Heart right ventricle (tissue), 16 donors: ENCODE results near the gene HOXA3. TPM values are rescaled to one million over a fixed set of nuclear protein-coding genes. Genes with fewer than 3 reads are reported as not detected.
A peak's percentile ranks its signal among the peaks of the same experiment; 100 is the strongest.

Source experiments
- ATAC-seq, 8 donors: fragments of 200-7000 bp; cut with Tn5 transposase; one replicate each; pipeline ENCODE4 v1.9.1; 2020; ENCODE audit warnings: mild to moderate bottlenecking in 8 of 8, moderate library complexity in 8 of 8, moderate number of reproducible peaks in 1 of 8
- DNase-seq, 2 donors: peaks; one replicate each; pipeline ENCODE4 v3.0.0-alpha.2; 2020
- H3K27ac ChIP-seq, 10 donors: fragments of 200-600 bp; sonication (generic) in 2 of 10; one replicate each; pipeline versions ENCODE4 v1.5.0 to v1.8.0; 2020 to 2022; ENCODE audit warnings: mild to moderate bottlenecking in 3 of 10
- H3K27me3 ChIP-seq, 7 donors: fragments of 200-600 bp; one replicate each; pipeline ENCODE4 v1.8.0; 2021 to 2022; ENCODE audit warnings: mild to moderate bottlenecking in 2 of 7
- H3K36me3 ChIP-seq, 9 donors: fragments of 200-600 bp; sonication (generic) in 1 of 9; one replicate each; pipeline versions ENCODE4 v1.5.0 to v1.8.0; 2020 to 2022; ENCODE audit warnings: mild to moderate bottlenecking in 2 of 9
- H3K4me1 ChIP-seq, 9 donors: fragments of 200-600 bp; sonication (generic) in 1 of 9; one replicate each; pipeline versions ENCODE4 v1.5.0 to v1.8.0; 2020 to 2022; ENCODE audit warnings: mild to moderate bottlenecking in 4 of 9
- H3K4me3 ChIP-seq, 10 donors: fragments of 200-600 bp; sonication (generic) in 2 of 10; one replicate each; pipeline versions ENCODE4 v1.5.0 to v1.8.0; 2020 to 2022; ENCODE audit warnings: mild to moderate bottlenecking in 7 of 10, moderate library complexity in 2 of 10
- H3K9me3 ChIP-seq, 11 donors: fragments of 200-600 bp in 10 of 11; sonication (generic) in 2 of 11; one replicate each; pipeline versions ENCODE4 v1.5.0 to v1.8.0; 2013 to 2022; ENCODE audit warnings: mild to moderate bottlenecking in 2 of 11, control low read depth in 1 of 11, moderate library complexity in 1 of 11
- WGBS, 2 donors: extraction: QIAGEN DNeasy Blood & Tissue Kit; methylation state at CpG; one replicate each; pipeline ENCODE4 v1.1.7; 2013; ENCODE audit warnings: inconsistent platforms in 1 of 2; 5-methylcytosine and 5-hydroxymethylcytosine counted together
- intact Hi-C, 10 donors: fragments of 100-400 bp; cut with DNase I; formaldehyde crosslinking; loops; one replicate each; pipeline versions ENCODE4 v1.11.1 to v1.14.2; 2022
- polyA plus RNA-seq, 2 donors: library from polyadenylated mRNA; stranded (reverse); fragments of 200-250 nt; gene quantifications; one replicate each; pipeline ENCODE4 v1.2.3, GENCODE V29; 2013
- total RNA-seq, 10 donors: library from RNA; stranded (reverse); fragmentation: NEBNext Ultra II Directional in 3 of 10; extraction: Animal tissue kit (Norgen Biotek cat#: 25700) in 3 of 10; gene quantifications; one replicate each; pipeline versions ENCODE4 v1.2.1 to v1.2.4, GENCODE V29; 2021 to 2023
- TF ChIP-seq, protein P1 (sequence below), 9 donors: fragments of 200-600 bp; sonication (generic) in 2 of 9; IDR thresholded peaks; one replicate each; pipeline versions ENCODE4 v1.5.0 to v1.8.0; 2021 to 2022; ENCODE audit warnings: antibody characterized with exemption in 9 of 9, mild to moderate bottlenecking in 5 of 9, moderate library complexity in 1 of 9
- donor health status: Arrhythmogenic right ventricular cardiomyopathy.
- donor health status: ischemic (EF 13 %, LVEDD 7.1; RV severe dilation, severe dysfunction).
- donor health status: healthy with polysubstance abuse.
- donor health status: DM: no; HTN: yes; CAD: no.
- donor health status: DM: no; HTN: no; CAD: no.
- donor health status: ischemic (EF 25% LVEDD 6.9; RV normal size, moderate dysfunction).
- donor health status: ischemic (EF 25% LVEDD 5.7; RV mildly dilated, moderate dysfunction).
- donor health status: healthy.
- donor health status: DM: yes; HTN: yes; CAD: no.
- donor health status: Ischemic cardiomyopathy.
- donor health status: ischemic (EF 35%, LVEDD 5.7; RV mildly dilated, moderate dysfunction).
- donor health status: nonischemic (EF 11% LVEDD 7.7; RV severe dilation, severe dysfunction).
- donor health status: DM: yes; HTN: yes; CAD: no.
- donor health status: PGD.
- donor health status: ischemic (EF 29% LVEDD 5.4; RV normal size, mild dysfunction).
- donor health status: nonischemic (EF 23%, LVEDD 6.1; RV moderate dilation, normal function).

HOXA3 gene
- total and polyA plus RNA-seq, 12 donors = 0.11 to 1.5 (median 0.24) TPM; not detected in 2

DNA sequence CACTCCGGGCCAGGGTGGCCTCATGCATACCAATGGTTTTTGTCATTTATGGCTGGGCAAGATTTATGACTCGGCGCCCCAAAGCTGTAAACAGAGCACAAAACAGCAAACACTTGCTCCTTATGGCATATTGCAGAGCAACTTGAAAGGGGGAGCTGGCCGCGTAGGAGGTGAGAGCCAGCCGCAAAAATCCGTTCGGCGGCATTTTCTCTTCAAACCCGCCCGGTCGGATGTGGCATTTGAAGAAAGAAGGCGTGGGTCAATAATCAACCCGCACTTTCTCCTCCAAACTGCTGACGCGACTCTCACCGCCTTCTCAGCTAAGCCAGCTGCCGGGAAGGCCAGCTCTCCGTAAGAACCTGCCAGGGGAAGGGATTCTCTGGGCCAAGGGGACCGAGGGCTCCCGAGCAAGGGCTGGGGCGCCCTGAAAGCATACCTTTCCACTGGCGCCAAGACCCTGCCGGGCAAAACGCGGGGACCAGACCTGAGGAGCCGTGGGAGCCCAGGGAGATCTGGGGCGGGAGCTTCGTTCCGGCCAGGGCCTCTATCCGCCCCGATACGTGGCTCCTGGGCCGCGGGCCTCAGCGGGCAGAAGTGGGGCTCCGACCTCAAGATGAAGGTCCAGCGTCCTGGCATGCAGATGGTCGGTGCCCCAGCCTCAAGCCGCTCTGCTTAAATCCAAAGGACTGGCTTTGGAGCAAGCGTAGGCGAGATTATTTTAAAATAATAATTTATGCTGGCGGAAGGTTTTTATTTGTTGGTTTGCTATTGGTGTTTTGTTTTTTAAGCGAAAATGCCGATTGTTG is 37.0 kb downstream of the HOXA3 start:
- ATAC-seq (no peak), DNase-seq (no peak)
- intact Hi-C loops = no loop called here
- H3K4me1 ChIP-seq = peaks cover 0 to 22% (median 6%) of the 10 kb centered on the region in 9 donors
- peak overlapping the region in 5 of 10 donors; percentile 11 to 82 (median 64) for H3K27ac ChIP-seq
- H3K36me3 ChIP-seq = no peaks in the 10 kb centered on the region
- H3K27me3 ChIP-seq = peaks cover 18 to 99% (median 98%) of the 10 kb centered on the region in 7 donors
- H3K4me3 ChIP-seq = peak overlapping the region in 7 of 10 donors; percentile 4 to 42 (median 15)
- WGBS, 2 donors = 6 to 13% methylated on average over 45 of the region's 45 CpGs
- H3K9me3 ChIP-seq = no peaks in the 10 kb centered on the region
- TF ChIP-seq, protein P1, sequence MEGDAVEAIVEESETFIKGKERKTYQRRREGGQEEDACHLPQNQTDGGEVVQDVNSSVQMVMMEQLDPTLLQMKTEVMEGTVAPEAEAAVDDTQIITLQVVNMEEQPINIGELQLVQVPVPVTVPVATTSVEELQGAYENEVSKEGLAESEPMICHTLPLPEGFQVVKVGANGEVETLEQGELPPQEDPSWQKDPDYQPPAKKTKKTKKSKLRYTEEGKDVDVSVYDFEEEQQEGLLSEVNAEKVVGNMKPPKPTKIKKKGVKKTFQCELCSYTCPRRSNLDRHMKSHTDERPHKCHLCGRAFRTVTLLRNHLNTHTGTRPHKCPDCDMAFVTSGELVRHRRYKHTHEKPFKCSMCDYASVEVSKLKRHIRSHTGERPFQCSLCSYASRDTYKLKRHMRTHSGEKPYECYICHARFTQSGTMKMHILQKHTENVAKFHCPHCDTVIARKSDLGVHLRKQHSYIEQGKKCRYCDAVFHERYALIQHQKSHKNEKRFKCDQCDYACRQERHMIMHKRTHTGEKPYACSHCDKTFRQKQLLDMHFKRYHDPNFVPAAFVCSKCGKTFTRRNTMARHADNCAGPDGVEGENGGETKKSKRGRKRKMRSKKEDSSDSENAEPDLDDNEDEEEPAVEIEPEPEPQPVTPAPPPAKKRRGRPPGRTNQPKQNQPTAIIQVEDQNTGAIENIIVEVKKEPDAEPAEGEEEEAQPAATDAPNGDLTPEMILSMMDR (IDR thresholded peaks at IDR 0.05) = no peak

DNA sequence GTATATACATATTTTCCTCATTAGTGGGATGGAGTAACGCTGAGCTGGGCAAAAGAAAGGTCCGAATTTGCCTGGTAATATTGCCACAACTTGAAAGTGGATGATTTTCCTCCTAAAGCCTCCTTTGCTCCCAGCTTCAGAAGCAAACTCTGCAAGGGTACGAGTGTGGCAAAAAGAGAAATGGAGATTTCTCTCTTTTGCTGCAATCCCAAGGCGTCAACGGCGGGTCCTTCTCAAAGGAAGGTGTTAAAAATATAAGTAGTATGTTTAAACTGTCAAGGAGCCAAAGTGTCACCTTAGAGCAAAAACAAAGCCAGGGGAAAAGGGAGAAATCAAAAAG is 37.5 kb downstream of the HOXA3 start:
- DNase-seq (no peak), ATAC-seq (no peak)
- WGBS, 2 donors = 11 to 19% methylated on average over 6 of the region's 6 CpGs
- Histone ChIP-seq H3K27ac (peak overlapping the region in 3 of 10 donors; percentile 11 to 82 (median 64)), H3K9me3 (no peaks in the 10 kb centered on the region), H3K27me3 (peaks cover 18 to 99% (median 98%) of the 10 kb centered on the region in 7 donors), H3K4me3 (peak overlapping the region in 4 of 10 donors; percentile 15 to 42 (median 28)), H3K36me3 (no peaks in the 10 kb centered on the region), H3K4me1 (peaks cover 0 to 24% (median 6%) of the 10 kb centered on the region in 9 donors)
- TF ChIP-seq, protein P1 (IDR thresholded peaks at IDR 0.05) = no peak
- intact Hi-C loops = no loop called here

DNA sequence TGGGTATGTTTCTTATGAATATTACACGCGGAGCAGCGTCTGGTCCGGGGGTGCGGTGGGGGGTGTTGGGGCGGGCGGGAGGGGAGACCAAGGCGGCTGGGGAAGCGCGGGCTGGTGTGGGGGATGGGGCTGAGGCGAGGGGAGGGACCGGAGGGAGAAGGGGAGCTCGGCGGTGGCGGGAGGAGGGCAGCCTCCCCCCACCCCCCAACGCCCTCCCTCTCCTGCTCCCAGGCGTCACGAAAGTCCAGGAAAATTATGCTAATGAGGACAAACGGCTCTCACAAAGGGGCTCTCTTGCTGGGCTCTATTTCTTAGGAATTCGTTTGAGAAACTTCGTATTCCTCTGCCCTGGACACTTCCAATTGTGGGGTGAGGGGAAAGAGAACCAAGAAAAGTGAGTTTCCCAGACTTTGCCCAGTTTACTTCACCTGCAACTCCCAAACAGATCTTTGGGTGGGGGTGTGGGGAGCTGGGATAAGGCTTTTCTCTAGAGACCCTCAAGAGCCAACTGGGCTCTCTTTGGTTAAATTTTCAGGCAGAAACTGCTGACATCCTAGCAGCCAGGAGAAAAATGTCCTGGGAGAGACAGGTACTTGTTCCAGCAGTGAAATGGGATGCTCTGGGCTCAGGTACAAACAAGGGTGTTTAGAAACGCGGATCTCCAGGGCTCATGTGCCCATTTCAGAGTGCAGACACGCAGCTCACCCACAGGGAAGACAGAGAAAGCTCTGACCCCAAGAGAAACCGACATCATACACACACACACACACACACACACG is 38.2 kb downstream of the HOXA3 start:
- ATAC-seq (no peak), DNase-seq (no peak)
- no peaks in the 10 kb centered on the region for H3K9me3 ChIP-seq
- intact Hi-C loops = no loop called here
- H3K4me3 ChIP-seq = peak overlapping the region in 6 of 10 donors; percentile 7 to 49 (median 27)
- no peaks in the 10 kb centered on the region for H3K36me3 ChIP-seq
- peaks cover 0 to 24% (median 6%) of the 10 kb centered on the region in 9 donors for H3K4me1 ChIP-seq
- peak overlapping the region in 5 of 10 donors; percentile 1 to 77 (median 70) for H3K27ac ChIP-seq
- H3K27me3 ChIP-seq = peaks cover 18 to 99% (median 98%) of the 10 kb centered on the region in 7 donors
- TF ChIP-seq, protein P1 (IDR thresholded peaks at IDR 0.05) = no peak
- 3 to 11% methylated on average over 14 to 26 of the region's 26 CpGs for WGBS, 2 donors
